KOPT-K1 (cell line): ENCODE measurements around the gene TMEFF1.

Source experiments
- H3K27ac ChIP-seq: fragments of 200-600 bp; sonication (generic); 2 replicates; pipeline ENCODE4 v1.5.1; 2016; ENCODE audit warnings: antibody characterized with exemption, mild to moderate bottlenecking, low read depth, low read length; ENCODE audit not compliant: poor library complexity, severe bottlenecking
- H3K36me3 ChIP-seq: fragments of 200-600 bp; sonication (generic); 2 replicates; pipeline ENCODE4 v1.5.1; 2017; ENCODE audit warnings: antibody characterized with exemption, mild to moderate bottlenecking, low read length, moderate library complexity; ENCODE audit not compliant: insufficient read depth
- H3K9me3 ChIP-seq: fragments of 200-600 bp; sonication (generic); 2 replicates; pipeline ENCODE4 v1.5.1; 2017; ENCODE audit warnings: antibody characterized with exemption, low read length, mild to moderate bottlenecking; ENCODE audit not compliant: insufficient read depth, poor library complexity, severe bottlenecking

Gene TMEFF1

DNA sequence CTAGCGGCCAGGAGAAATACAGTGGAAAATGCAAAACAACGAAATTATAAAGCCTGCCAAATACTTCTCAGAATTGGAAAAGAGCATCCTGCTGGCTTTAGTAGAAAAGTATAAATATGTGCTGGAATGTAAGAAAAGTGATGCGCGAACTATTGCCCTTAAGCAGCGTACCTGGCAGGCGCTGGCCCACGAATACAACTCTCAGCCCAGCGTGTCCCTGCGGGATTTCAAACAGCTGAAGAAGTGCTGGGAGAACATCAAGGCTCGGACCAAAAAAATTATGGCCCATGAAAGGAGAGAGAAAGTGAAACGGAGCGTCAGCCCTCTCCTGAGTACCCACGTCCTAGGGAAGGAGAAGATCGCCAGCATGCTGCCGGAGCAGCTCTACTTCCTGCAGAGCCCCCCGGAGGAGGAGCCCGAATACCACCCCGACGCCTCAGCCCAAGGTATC, 31.0 kb upstream of the TMEFF1 start:
- Histone ChIP-seq H3K36me3 (no peaks in the 10 kb centered on the region; the same call in 1 of the 2 replicates), H3K27ac (no peak overlapping the region), H3K9me3 (no peaks in the 10 kb centered on the region)

DNA sequence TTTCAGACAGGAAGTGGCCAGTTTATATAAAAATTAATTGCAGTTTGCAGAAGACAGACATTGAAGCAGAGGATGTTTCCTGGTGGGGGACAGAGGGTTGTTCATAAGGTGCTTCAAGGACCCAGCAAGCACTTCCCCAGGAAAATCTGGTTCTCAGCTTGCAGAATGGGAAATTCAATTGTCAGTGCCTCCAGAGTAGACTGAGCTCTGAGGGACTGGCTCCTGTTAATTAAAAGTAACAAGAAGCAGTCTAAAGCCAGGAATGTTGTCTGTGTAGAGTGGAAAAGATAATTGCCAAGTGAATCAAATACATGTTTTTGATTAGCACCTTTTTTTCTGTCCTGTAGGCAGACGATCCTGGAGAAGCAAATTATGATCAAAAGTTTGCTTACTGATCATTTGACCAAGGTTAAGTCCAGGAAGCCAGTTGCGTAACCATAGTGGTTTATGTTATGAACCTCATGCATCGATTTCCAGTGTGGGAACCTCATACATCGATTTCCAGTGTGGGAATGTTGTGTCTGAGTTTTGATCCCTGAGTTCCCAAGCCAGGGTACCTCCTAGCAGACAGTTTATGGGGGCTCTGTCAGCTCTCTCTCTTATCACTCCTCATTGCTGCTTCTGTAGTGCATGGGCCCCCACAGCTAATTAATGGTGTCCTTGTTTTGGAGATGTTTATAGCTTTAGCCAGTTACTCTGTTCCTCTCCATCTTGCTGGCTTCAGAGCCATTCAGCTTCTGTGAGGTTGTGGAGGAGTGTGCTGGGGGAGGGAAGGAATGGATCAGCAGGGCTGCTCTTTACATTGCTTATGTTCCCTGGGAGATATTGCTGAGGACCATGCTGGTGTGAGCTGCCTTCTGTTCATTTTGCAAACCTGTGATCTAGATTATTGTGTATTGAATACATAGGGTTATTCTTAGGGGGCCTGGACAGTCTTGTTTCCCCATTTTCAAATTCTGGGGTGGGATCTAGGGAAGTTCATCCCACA, 28.9 kb upstream of the TMEFF1 start:
- no peak overlapping the region for H3K27ac ChIP-seq
- no peaks in the 10 kb centered on the region; the same call in 1 of the 2 replicates for H3K36me3 ChIP-seq
- no peaks in the 10 kb centered on the region for H3K9me3 ChIP-seq

GRCh38 chr9:100445161-100445902, 27.6 kb upstream of the TMEFF1 start:
- H3K9me3 ChIP-seq = no peaks in the 10 kb centered on the region
- no peaks in the 10 kb centered on the region; the same call in 1 of the 2 replicates for H3K36me3 ChIP-seq
- no peak overlapping the region for H3K27ac ChIP-seq

GRCh38 chr9:100445903-100446549, 26.9 kb upstream of the TMEFF1 start:
- H3K27ac ChIP-seq = no peak overlapping the region
- no peaks in the 10 kb centered on the region; the same call in 1 of the 2 replicates for H3K36me3 ChIP-seq
- no peaks in the 10 kb centered on the region for H3K9me3 ChIP-seq

GRCh38 chr9:100447041-100447440, 25.9 kb upstream of the TMEFF1 start:
- no peak overlapping the region for H3K27ac ChIP-seq
- no peaks in the 10 kb centered on the region for H3K9me3 ChIP-seq
- peaks cover 6% of the 10 kb centered on the region; the same call in 1 of the 2 replicates for H3K36me3 ChIP-seq

DNA sequence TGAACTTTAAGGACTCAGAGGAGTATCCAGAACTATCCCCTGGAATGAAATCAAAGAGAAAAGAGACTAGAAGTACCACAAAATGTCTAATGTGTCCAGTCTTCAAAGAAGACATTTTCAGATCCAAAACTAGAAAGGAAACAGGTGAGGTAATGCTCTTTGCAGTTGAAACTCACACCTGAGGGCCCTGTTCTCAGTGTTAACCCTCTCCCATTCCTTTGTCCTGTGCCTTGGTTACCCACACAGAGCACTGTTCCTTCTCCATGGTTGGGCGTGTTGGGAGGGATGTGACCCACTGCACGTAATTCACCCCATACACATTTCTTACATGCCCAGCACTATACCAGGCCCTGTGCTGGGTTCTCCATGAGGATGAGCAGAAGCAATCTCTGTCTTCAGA, 24.7 kb upstream of the TMEFF1 start:
- no peak overlapping the region for H3K27ac ChIP-seq
- H3K36me3 ChIP-seq = peaks cover 15% of the 10 kb centered on the region; the same call in 1 of the 2 replicates
- H3K9me3 ChIP-seq = no peaks in the 10 kb centered on the region

DNA sequence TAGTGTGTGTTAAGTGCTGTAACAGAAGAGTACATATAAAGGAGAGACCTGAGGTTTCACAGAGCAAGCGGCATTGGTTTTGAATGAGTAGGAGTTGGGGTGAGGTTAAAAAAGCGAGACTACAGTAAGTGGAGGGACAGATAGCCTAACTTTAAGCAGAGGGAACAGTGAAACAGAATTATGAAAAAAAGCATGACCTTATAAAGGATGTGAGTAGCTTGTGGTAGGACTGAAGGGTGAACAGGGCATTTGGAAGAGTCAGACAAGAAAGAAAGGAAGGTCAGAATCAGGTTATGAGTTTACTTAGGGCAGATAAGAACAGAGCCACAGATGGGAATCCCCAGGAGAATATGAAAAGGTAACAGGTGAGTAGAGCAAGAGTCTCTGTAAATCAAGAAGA, 23.5 kb upstream of the TMEFF1 start:
- Histone ChIP-seq H3K36me3 (peaks cover 15% of the 10 kb centered on the region; the same call in 1 of the 2 replicates), H3K9me3 (no peaks in the 10 kb centered on the region), H3K27ac (no peak overlapping the region)

DNA sequence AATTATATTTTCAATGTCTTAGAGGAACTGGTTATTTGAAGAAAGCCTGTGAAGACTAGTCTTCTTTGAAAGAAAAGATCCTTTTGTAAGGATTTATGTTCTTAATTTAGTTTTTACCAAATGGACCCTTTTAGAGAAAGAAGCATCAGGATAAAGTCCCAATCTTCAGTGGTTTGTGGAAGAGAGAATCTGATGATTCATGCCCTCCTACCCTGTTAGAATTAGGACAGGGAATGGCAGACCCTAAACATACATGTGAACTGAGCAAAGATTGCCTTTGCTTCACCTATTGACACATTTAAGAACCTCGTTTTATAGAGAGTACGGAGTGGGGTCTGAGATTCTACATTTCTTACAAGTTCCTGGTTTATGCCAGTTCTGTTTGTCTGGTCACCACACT, 20.1 kb upstream of the TMEFF1 start:
- Histone ChIP-seq H3K9me3 (no peaks in the 10 kb centered on the region), H3K36me3 (peaks cover 15% of the 10 kb centered on the region; the same call in 1 of the 2 replicates), H3K27ac (no peak overlapping the region)

GRCh38 chr9:100455470-100455869, 17.5 kb upstream of the TMEFF1 start:
- H3K27ac ChIP-seq = no peak overlapping the region
- no peaks in the 10 kb centered on the region for H3K9me3 ChIP-seq
- H3K36me3 ChIP-seq = peaks cover 15% of the 10 kb centered on the region; the same call in 1 of the 2 replicates

DNA sequence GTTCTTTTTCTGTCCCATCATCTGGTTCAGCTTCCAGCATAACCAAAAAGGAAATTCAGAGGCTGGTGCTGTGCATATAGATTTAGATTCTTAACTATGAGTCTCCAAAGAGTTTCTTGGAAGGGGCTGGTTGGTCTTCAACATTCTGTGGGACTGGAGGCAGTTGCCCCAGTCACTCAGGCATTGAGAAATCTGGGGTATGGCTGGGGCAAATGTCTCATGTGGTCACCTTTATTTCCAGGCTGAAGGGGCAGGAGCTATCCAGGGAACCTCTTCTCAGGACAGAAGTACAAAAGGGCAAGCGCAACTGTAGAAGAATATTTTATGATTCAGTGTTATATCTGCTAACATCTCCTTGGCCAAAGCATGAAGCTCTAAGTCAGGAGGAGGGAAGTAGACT, 15.4 kb upstream of the TMEFF1 start:
- Histone ChIP-seq H3K36me3 (peaks cover 6% of the 10 kb centered on the region; the same call in 1 of the 2 replicates), H3K27ac (no peak overlapping the region), H3K9me3 (no peaks in the 10 kb centered on the region)

- no peaks in the 10 kb centered on the region for H3K9me3 ChIP-seq
- no peak overlapping the region for H3K27ac ChIP-seq
- no peaks in the 10 kb centered on the region for H3K36me3 ChIP-seq
Observed at GRCh38 chr9:100459963-100460362, 13.0 kb upstream of the TMEFF1 start.

DNA sequence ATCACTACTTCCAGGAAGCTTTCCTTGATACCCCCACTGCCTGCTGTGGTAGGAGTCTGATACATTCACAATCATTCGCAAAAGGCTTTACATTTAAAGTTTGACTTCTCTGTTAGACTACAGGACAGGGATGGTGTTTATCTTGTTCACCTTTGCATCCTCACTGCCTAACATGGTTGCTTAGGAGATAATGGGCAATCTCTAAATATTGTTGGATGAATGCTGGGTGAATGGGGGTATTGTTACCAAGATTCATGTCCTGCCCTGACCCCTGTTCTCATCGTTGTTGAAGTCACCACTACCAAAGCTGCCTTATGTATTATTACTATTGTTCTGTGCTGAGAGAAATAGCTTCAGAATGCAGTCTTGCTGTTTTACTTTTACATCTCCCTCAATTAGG, 7.7 kb upstream of the TMEFF1 start:
- no peak overlapping the region for H3K27ac ChIP-seq
- no peaks in the 10 kb centered on the region for H3K36me3 ChIP-seq
- no peaks in the 10 kb centered on the region for H3K9me3 ChIP-seq

DNA sequence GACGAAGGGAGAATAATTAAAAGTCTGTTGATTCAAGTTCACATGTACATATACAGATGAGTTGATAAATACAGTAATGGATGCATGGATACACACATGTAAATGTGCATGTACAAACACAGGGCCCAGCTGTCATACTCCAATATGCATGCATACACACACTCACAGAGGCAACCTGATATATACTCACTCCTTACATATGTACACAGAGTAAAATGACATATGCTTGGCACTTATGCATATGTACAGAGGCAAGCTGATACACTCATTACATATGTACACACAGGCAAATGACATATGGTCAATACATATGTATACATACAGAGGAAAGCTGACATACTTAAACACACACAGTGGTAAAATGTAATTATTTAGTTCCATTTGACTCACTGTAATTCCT, 7.2 kb upstream of the TMEFF1 start:
- no peaks in the 10 kb centered on the region for H3K9me3 ChIP-seq
- H3K27ac ChIP-seq = no peak overlapping the region
- no peaks in the 10 kb centered on the region for H3K36me3 ChIP-seq

- H3K36me3 ChIP-seq = no peaks in the 10 kb centered on the region
Observed at GRCh38 chr9:100466171-100466828, 6.6 kb upstream of the TMEFF1 start.

More at GRCh38 chr9:100466171-100466828, 6.6 kb upstream of the TMEFF1 start:
- Histone ChIP-seq H3K9me3 (no peaks in the 10 kb centered on the region), H3K27ac (no peak overlapping the region)
